A549 (cell line): ENCODE data around the gene NSD2. TPM values are rescaled to one million over a fixed set of nuclear protein-coding genes. Genes with fewer than 3 reads are reported as not detected.
"Not testable (repeated sequence)": the region's sequence is repeated elsewhere in the genome, so short reads cannot be mapped to it uniquely, and the experiment has no call there.

ENCODE experiments used
- ATAC-seq, 2 experiments: fragments of 200-7000 bp in 1 of 2; fragments of >200 bp in 1 of 2; cut with Nextera tagmentation in 1 of 2; cut with Tn5 transposase in 1 of 2; 3 replicates each; pipeline versions ENCODE4 v1.8.0 to v1.9.1; 2018 to 2020; ENCODE audit warnings: mild to moderate bottlenecking in 1 of 2, moderate library complexity in 1 of 2
- CTCF ChIA-PET: fragments of 300-600 bp; sonication (Branson Sonifier 250); formaldehyde crosslinking; extraction: SDS; loops from one replicate; lab custom pipeline; 2021; ENCODE audit warnings: antibody characterized with exemption, inconsistent platforms; lab: Yijun Ruan, JAX
- POLR2A ChIA-PET: fragments of 350-600 bp; formaldehyde crosslinking; extraction: SDS; loops from one replicate; lab custom pipeline; 2021; ENCODE audit warnings: antibody characterized with exemption, inconsistent platforms; lab: Yijun Ruan, JAX
- DNase-seq, 2 experiments: peaks; one replicate each; pipeline versions ENCODE4 v3.0.0 to v3.0.0-alpha.2; 2011 to 2016; ENCODE audit warnings: low read depth in 1 of 2, low spot score in 1 of 2
- FAIRE-seq: peaks from 2 replicates; lab custom pipeline; 2011; peaks lifted over from hg19 to GRCh38; lab: Jason Lieb, UNC
- H3K27ac ChIP-seq, 2 experiments: fragments of >200 bp; sonication (Bioruptor Twin); formaldehyde crosslinking; 3 replicates each; pipeline ENCODE4 v1.5.1; 2016 to 2017
- H3K4me1 ChIP-seq: fragments of >200 bp; sonication (Bioruptor Twin); formaldehyde crosslinking; 3 replicates; pipeline ENCODE4 v1.6.1; 2016
- H3K4me2 ChIP-seq: fragments of >200 bp; sonication (Bioruptor Twin); formaldehyde crosslinking; 3 replicates; pipeline ENCODE4 v1.6.1; 2016
- H3K4me3 ChIP-seq: fragments of >200 bp; sonication (Bioruptor Twin); formaldehyde crosslinking; 3 replicates; pipeline ENCODE4 v1.5.1; 2016
- H3K9me3 ChIP-seq: fragments of >200 bp; sonication (Bioruptor Twin); formaldehyde crosslinking; 3 replicates; pipeline ENCODE4 v1.6.1; 2016
- BCL3 ChIP-seq: fragments of >200 bp; sonication (Bioruptor Twin); formaldehyde crosslinking; IDR thresholded peaks from 3 replicates; pipeline ENCODE4 v1.6.1; 2016
- CBX8 ChIP-seq: fragments of 200-600 bp; sonication (generic); IDR thresholded peaks from 2 replicates; pipeline ENCODE4 v1.6.1; 2016
- CHD4 ChIP-seq: fragments of 200-600 bp; sonication (generic); IDR thresholded peaks from 2 replicates; pipeline ENCODE4 v1.6.1; 2016; ENCODE audit warnings: antibody characterized with exemption, mild to moderate bottlenecking, borderline replicate concordance
- CTCF ChIP-seq: fragments of >200 bp; sonication (Bioruptor Twin); formaldehyde crosslinking; IDR thresholded peaks from 3 replicates; pipeline ENCODE4 v1.5.1; 2016
- E2F6 ChIP-seq: IDR thresholded peaks from 2 replicates; pipeline ENCODE4 v1.6.1; 2012; ENCODE audit warnings: low read depth, borderline replicate concordance
- EHF ChIP-seq: fragments of 250-450 bp; sonication (Bioruptor Pico); IDR thresholded peaks from 2 replicates; pipeline ENCODE4 v1.5.0; 2020; ENCODE audit warnings: mild to moderate bottlenecking
- EHMT2 ChIP-seq: fragments of 200-600 bp; sonication (generic); IDR thresholded peaks from 2 replicates; pipeline ENCODE4 v1.6.1; 2016; ENCODE audit warnings: antibody characterized with exemption, low read depth, mild to moderate bottlenecking, moderate library complexity
- ELK1 ChIP-seq: fragments of 150-350 bp; IDR thresholded peaks from 2 replicates; pipeline ENCODE4 v1.6.1; 2014; ENCODE audit warnings: low read depth, mild to moderate bottlenecking, low read length
- EP300 ChIP-seq, 2 experiments: fragments of >200 bp; sonication (Bioruptor Twin); formaldehyde crosslinking; IDR thresholded peaks; 2 replicates in 1 of 2; 3 replicates in 1 of 2; pipeline ENCODE4 v1.6.1; 2016 to 2017
- FOSB ChIP-seq: fragments of 250-450 bp; sonication (Bioruptor Pico); IDR thresholded peaks from 2 replicates; pipeline ENCODE4 v1.5.0; 2020; ENCODE audit warnings: mild to moderate bottlenecking, moderate library complexity
- MAX ChIP-seq: IDR thresholded peaks from 2 replicates; pipeline ENCODE4 v1.6.1; 2012
- MAZ ChIP-seq: fragments of 150-350 bp; IDR thresholded peaks from 2 replicates; pipeline ENCODE4 v1.6.1; 2014; ENCODE audit warnings: antibody characterized with exemption, low read depth, low read length, borderline replicate concordance
- NFE2L2 ChIP-seq: fragments of 150-350 bp; conservative IDR thresholded peaks from 2 replicates; pipeline ENCODE4 v1.6.1; 2014; ENCODE audit warnings: low read length
- SMC3 ChIP-seq: fragments of >200 bp; sonication (Bioruptor Twin); formaldehyde crosslinking; IDR thresholded peaks from 3 replicates; pipeline ENCODE4 v1.6.1; 2018; ENCODE audit warnings: inconsistent platforms
- TFCP2L1 ChIP-seq: fragments of 250-450 bp; sonication (Bioruptor Pico); IDR thresholded peaks from 2 replicates; pipeline ENCODE4 v1.5.0; 2021; ENCODE audit warnings: mild to moderate bottlenecking
- USF2 ChIP-seq: fragments of 450-650 bp; IDR thresholded peaks from 2 replicates; pipeline ENCODE4 v1.6.1; 2014; ENCODE audit warnings: antibody characterized with exemption
- ZC3H11A ChIP-seq: fragments of 450-650 bp; IDR thresholded peaks from 2 replicates; pipeline ENCODE4 v1.6.1; 2014; ENCODE audit warnings: antibody characterized with exemption, mild to moderate bottlenecking
- ZFP36 ChIP-seq: fragments of 450-650 bp; IDR thresholded peaks from 2 replicates; pipeline ENCODE4 v1.6.1; 2014; ENCODE audit warnings: borderline replicate concordance; ENCODE audit not compliant: partially characterized antibody
- ZNF302 ChIP-seq: fragments of 250-450 bp; sonication (Bioruptor Pico); IDR thresholded peaks from 2 replicates; pipeline ENCODE4 v1.9.0; 2021; ENCODE audit warnings: inconsistent platforms, mild to moderate bottlenecking, moderate library complexity
- ZSCAN20 ChIP-seq: fragments of 250-450 bp; sonication (Bioruptor Pico); IDR thresholded peaks from 2 replicates; pipeline ENCODE4 v1.8.0; 2022; ENCODE audit warnings: mild to moderate bottlenecking, moderate library complexity
- WGBS: methylation state at CpG from one replicate; pipeline ENCODE4 v1.1.6; 2017; ENCODE audit errors: missing lambda C conversion rate; 5-methylcytosine and 5-hydroxymethylcytosine counted together
- polyA plus RNA-seq, 4 experiments: library from polyadenylated mRNA; depleted of rRNA in 3 of 4; stranded (reverse); fragments of >200 nt; fragmentation: RNase III in 1 of 4; extraction: RNeasy Plus Mini Kit Qiagen cat#74134 plus additional on column Dnase treatment in 1 of 4; gene quantifications; 2 replicates in 3 of 4; 3 replicates in 1 of 4; pipeline ENCODE4 v1.2.3, GENCODE V29; 2011 to 2017

Gene NSD2
- polyA plus RNA-seq, 2 of the 4 experiments (the other 2 are of a cell fraction): 43.8 to 49.3 TPM

- DNase-seq (no peak), ATAC-seq (peak in 1 of 2 experiments; percentile 37; a peak in 3 of 6 replicates), FAIRE-seq (no peak)
- CTCF ChIA-PET: interaction anchor here (1.1 kb wide), 1 partner anchor 34 kb away, joined by 8 read pairs; no protein-coding TSS in a partner anchor
- no peaks in the 10 kb centered on the region for H3K4me1 ChIP-seq
- no peak overlapping the region for H3K4me3 ChIP-seq
- H3K4me2 ChIP-seq: no peak overlapping the region
- POLR2A ChIA-PET: interaction anchor here (0.6 kb wide), 2 partner anchors 12 to 31 kb away, joined by 3 read pairs; no protein-coding TSS in a partner anchor
- no peak overlapping the region for H3K27ac ChIP-seq
- no peaks in the 10 kb centered on the region for H3K9me3 ChIP-seq
- WGBS: 75% methylated on average over 14 of the region's 17 CpGs
- TF ChIP-seq E2F6: no peak
- TF ChIP-seq EHMT2: no peak
- TF ChIP-seq ZFP36: no peak
- TF ChIP-seq SMC3: no peak
- no peak for TF ChIP-seq CHD4
- TF ChIP-seq EP300 (IDR thresholded peaks at IDR 0.05): no peak
- no peak for TF ChIP-seq ELK1
- no peak for TF ChIP-seq TFCP2L1
- TF ChIP-seq FOSB: no peak
- TF ChIP-seq CTCF: no peak
- no peak for TF ChIP-seq ZNF302 (CRISPR knock-in tag)
- TF ChIP-seq CBX8: no peak
- TF ChIP-seq BCL3: no peak
- TF ChIP-seq USF2: no peak
- TF ChIP-seq ZSCAN20 (CRISPR knock-in tag): no peak
- no peak for TF ChIP-seq EHF
- TF ChIP-seq NFE2L2: no peak
- TF ChIP-seq MAX: no peak
These were observed 28.2 kb upstream of the NSD2 start for GRCh38 chr4:1842993-1843448.

- H3K27ac ChIP-seq: no peak overlapping the region
- ChIA-PET POLR2A (no interaction called here), CTCF (interaction anchor here (1.5 kb wide), 1 partner anchor 56 kb away, joined by 4 read pairs; no protein-coding TSS in a partner anchor)
- no peak for FAIRE-seq
- 87% methylated on average over 10 of the region's 10 CpGs for WGBS
- ATAC-seq: no peak; a peak in 1 of 6 replicates
- no peak for DNase-seq
- no peaks in the 10 kb centered on the region for H3K9me3 ChIP-seq
- no peaks in the 10 kb centered on the region for H3K4me1 ChIP-seq
- H3K4me2 ChIP-seq: no peak overlapping the region
- no peak for TF ChIP-seq ZC3H11A
- no peak for TF ChIP-seq MAZ
- H3K4me3 ChIP-seq: no peak overlapping the region
These were observed 27.3 kb upstream of the NSD2 start for GRCh38 chr4:1843852-1844251.

GRCh38 chr4:1844618-1845017 lies 26.6 kb upstream of the NSD2 start:
- CTCF ChIA-PET: interaction anchor here (1.5 kb wide), 1 partner anchor 55 kb away, joined by 4 read pairs; no protein-coding TSS in a partner anchor
- POLR2A ChIA-PET, H3K4me1 ChIP-seq, ATAC-seq, DNase-seq, H3K9me3 ChIP-seq, H3K4me3 ChIP-seq, FAIRE-seq, H3K4me2 ChIP-seq, H3K27ac ChIP-seq: not testable (repeated sequence)
- 94% methylated on average over 9 of the region's 10 CpGs for WGBS
